Lower leg skin (tissue), 3 donors: ENCODE results near the gene CEBPZ.

Experiments used
- POLR2A ChIP-seq, 2 donors: fragments of 450-650 bp; IDR thresholded peaks; one replicate each; pipeline ENCODE4 v1.6.1; 2016 to 2017; ENCODE audit warnings: antibody characterized with exemption in 2 of 2, mild to moderate bottlenecking in 1 of 2, moderate library complexity in 1 of 2
- TF ChIP-seq, protein P1 (sequence below), 3 donors: fragments of 450-650 bp; IDR thresholded peaks; one replicate each; pipeline ENCODE4 v1.5.1; 2016; ENCODE audit warnings: antibody characterized with exemption in 3 of 3, mild to moderate bottlenecking in 3 of 3, moderate library complexity in 2 of 3

DNA sequence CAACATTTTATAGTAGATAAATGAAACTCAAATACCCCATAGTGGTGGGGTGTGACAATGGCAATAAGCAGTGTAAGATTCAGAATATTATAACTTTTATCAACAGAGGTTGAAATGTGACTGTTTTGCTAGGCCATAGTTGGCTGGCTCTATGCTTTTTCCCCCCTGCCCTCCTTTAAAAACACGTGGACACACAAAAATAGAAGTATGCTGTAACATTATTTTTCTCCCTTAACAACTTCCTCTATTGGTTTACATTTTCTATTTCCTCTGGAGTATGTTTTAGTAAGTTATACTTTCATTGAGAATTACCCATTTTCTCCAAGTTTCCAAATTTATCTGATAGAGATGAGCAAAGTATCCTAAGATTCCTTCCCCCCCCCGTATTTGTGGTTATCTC, 31.1 kb upstream of the CEBPZ start:
- TF ChIP-seq POLR2A (IDR thresholded peaks at IDR 0.05), result no peak
- TF ChIP-seq, protein P1, sequence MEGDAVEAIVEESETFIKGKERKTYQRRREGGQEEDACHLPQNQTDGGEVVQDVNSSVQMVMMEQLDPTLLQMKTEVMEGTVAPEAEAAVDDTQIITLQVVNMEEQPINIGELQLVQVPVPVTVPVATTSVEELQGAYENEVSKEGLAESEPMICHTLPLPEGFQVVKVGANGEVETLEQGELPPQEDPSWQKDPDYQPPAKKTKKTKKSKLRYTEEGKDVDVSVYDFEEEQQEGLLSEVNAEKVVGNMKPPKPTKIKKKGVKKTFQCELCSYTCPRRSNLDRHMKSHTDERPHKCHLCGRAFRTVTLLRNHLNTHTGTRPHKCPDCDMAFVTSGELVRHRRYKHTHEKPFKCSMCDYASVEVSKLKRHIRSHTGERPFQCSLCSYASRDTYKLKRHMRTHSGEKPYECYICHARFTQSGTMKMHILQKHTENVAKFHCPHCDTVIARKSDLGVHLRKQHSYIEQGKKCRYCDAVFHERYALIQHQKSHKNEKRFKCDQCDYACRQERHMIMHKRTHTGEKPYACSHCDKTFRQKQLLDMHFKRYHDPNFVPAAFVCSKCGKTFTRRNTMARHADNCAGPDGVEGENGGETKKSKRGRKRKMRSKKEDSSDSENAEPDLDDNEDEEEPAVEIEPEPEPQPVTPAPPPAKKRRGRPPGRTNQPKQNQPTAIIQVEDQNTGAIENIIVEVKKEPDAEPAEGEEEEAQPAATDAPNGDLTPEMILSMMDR (IDR thresholded peaks at IDR 0.05), result no peak
